ENCODE measurements around the gene SGPP2. TPM values are rescaled to one million over a fixed set of nuclear protein-coding genes. Genes with fewer than 3 reads are reported as not detected.

The SGPP2 gene
- polyA plus RNA-seq, 4 donors: 4.0 to 19.1 (median 8.1) TPM

- H3K9me3 ChIP-seq (ENCODE audit: control insufficient read depth in 2 of 2, insufficient read depth in 1 of 2, low read depth in 1 of 2, low read length in 1 of 2): no peaks in the 10 kb centered on the region
- FAIRE-seq (no peak), DNase-seq (no peak)
- H3K36me3 ChIP-seq (ENCODE audit: control insufficient read depth in 3 of 3, insufficient read depth in 2 of 3, low read depth in 1 of 3, low read length in 3 of 3): no peaks in the 10 kb centered on the region
- 78 to 86% (median 84%) methylated on average over 3 of the region's 3 CpGs for WGBS, 3 donors
- H3K4me3 ChIP-seq (ENCODE audit: low read depth in 1 of 3, low read length in 3 of 3): no peak overlapping the region
- H3K27me3 ChIP-seq (ENCODE audit: control insufficient read depth in 3 of 3, insufficient read depth in 3 of 3, low read length in 3 of 3): no peaks in the 10 kb centered on the region
- no peaks in the 10 kb centered on the region for H3K4me1 ChIP-seq (ENCODE audit: control insufficient read depth in 3 of 3, insufficient read depth in 2 of 3, low read depth in 1 of 3, low read length in 2 of 3)
- H3K27ac ChIP-seq (ENCODE audit: low read depth in 1 of 3, low read length in 2 of 3): no peak overlapping the region
Measured at GRCh38 chr2:222447131-222447530, 22.8 kb downstream of the SGPP2 start.

DNA sequence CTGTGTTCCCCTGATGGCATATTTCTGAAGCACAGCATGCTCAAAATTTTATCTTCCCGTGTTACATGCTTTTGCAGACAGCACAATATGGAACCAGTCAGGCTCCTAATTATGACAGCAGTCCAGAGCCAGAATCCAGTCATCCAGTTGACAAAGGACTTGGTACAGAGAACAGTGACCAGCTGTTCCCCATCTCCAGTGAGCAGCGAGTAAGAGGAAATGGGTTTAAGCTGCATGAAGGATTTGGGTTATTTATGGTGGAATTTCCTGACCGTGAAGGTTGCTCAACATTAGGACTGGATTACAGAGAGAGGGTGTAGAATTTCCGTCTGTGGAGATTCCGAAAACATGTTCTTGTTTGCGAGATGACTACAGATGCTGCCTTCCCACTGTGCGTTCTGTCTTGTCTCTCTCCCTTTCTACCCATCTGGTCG, 24.4 kb downstream of the SGPP2 start:
- FAIRE-seq (no peak), DNase-seq (peak in 1 of 2 donors; percentile 7)
- WGBS, 3 donors: 46 to 75% (median 63%) methylated on average over 8 of the region's 8 CpGs
- Histone ChIP-seq H3K4me1 (ENCODE audit: control insufficient read depth in 3 of 3, insufficient read depth in 2 of 3, low read depth in 1 of 3, low read length in 2 of 3) (no peaks in the 10 kb centered on the region), H3K4me3 (ENCODE audit: low read depth in 1 of 3, low read length in 3 of 3) (no peak overlapping the region), H3K27ac (ENCODE audit: low read depth in 1 of 3, low read length in 2 of 3) (no peak overlapping the region), H3K27me3 (ENCODE audit: control insufficient read depth in 3 of 3, insufficient read depth in 3 of 3, low read length in 3 of 3) (no peaks in the 10 kb centered on the region), H3K9me3 (ENCODE audit: control insufficient read depth in 2 of 2, insufficient read depth in 1 of 2, low read depth in 1 of 2, low read length in 1 of 2) (no peaks in the 10 kb centered on the region), H3K36me3 (ENCODE audit: control insufficient read depth in 3 of 3, insufficient read depth in 2 of 3, low read depth in 1 of 3, low read length in 3 of 3) (no peaks in the 10 kb centered on the region)

- Histone ChIP-seq H3K27ac (ENCODE audit: low read depth in 1 of 3, low read length in 2 of 3) (no peak overlapping the region), H3K9me3 (ENCODE audit: control insufficient read depth in 2 of 2, insufficient read depth in 1 of 2, low read depth in 1 of 2, low read length in 1 of 2) (no peaks in the 10 kb centered on the region), H3K27me3 (ENCODE audit: control insufficient read depth in 3 of 3, insufficient read depth in 3 of 3, low read length in 3 of 3) (no peaks in the 10 kb centered on the region), H3K36me3 (ENCODE audit: control insufficient read depth in 3 of 3, insufficient read depth in 2 of 3, low read depth in 1 of 3, low read length in 3 of 3) (no peaks in the 10 kb centered on the region), H3K4me1 (ENCODE audit: control insufficient read depth in 3 of 3, insufficient read depth in 2 of 3, low read depth in 1 of 3, low read length in 2 of 3) (no peaks in the 10 kb centered on the region), H3K4me3 (ENCODE audit: low read depth in 1 of 3, low read length in 3 of 3) (no peak overlapping the region)
- WGBS, 3 donors: 73 to 88% (median 80%) methylated on average over 2 of the region's 2 CpGs
- no peak for DNase-seq
- no peak for FAIRE-seq
Measured at GRCh38 chr2:222450021-222450420, 25.7 kb downstream of the SGPP2 start.

- Histone ChIP-seq H3K4me3 (ENCODE audit: low read depth in 1 of 3, low read length in 3 of 3) (no peak overlapping the region), H3K27me3 (ENCODE audit: control insufficient read depth in 3 of 3, insufficient read depth in 3 of 3, low read length in 3 of 3) (no peaks in the 10 kb centered on the region), H3K9me3 (ENCODE audit: control insufficient read depth in 2 of 2, insufficient read depth in 1 of 2, low read depth in 1 of 2, low read length in 1 of 2) (no peaks in the 10 kb centered on the region), H3K36me3 (ENCODE audit: control insufficient read depth in 3 of 3, insufficient read depth in 2 of 3, low read depth in 1 of 3, low read length in 3 of 3) (no peaks in the 10 kb centered on the region), H3K4me1 (ENCODE audit: control insufficient read depth in 3 of 3, insufficient read depth in 2 of 3, low read depth in 1 of 3, low read length in 2 of 3) (no peaks in the 10 kb centered on the region), H3K27ac (ENCODE audit: low read depth in 1 of 3, low read length in 2 of 3) (no peak overlapping the region)
- no peak for DNase-seq
- 68 to 87% (median 75%) methylated on average over 5 of the region's 5 CpGs for WGBS, 3 donors
- FAIRE-seq: no peak
Measured at GRCh38 chr2:222451224-222451674, 26.9 kb downstream of the SGPP2 start.

- FAIRE-seq: no peak
- Histone ChIP-seq H3K4me1 (ENCODE audit: control insufficient read depth in 3 of 3, insufficient read depth in 2 of 3, low read depth in 1 of 3, low read length in 2 of 3) (no peaks in the 10 kb centered on the region), H3K4me3 (ENCODE audit: low read depth in 1 of 3, low read length in 3 of 3) (no peak overlapping the region), H3K9me3 (ENCODE audit: control insufficient read depth in 2 of 2, insufficient read depth in 1 of 2, low read depth in 1 of 2, low read length in 1 of 2) (no peaks in the 10 kb centered on the region), H3K27ac (ENCODE audit: low read depth in 1 of 3, low read length in 2 of 3) (no peak overlapping the region), H3K27me3 (ENCODE audit: control insufficient read depth in 3 of 3, insufficient read depth in 3 of 3, low read length in 3 of 3) (no peaks in the 10 kb centered on the region), H3K36me3 (ENCODE audit: control insufficient read depth in 3 of 3, insufficient read depth in 2 of 3, low read depth in 1 of 3, low read length in 3 of 3) (no peaks in the 10 kb centered on the region)
- 66 to 90% (median 85%) methylated on average over 3 of the region's 3 CpGs for WGBS, 3 donors
- DNase-seq: no peak
Measured at GRCh38 chr2:222452422-222452950, 28.1 kb downstream of the SGPP2 start.

DNA sequence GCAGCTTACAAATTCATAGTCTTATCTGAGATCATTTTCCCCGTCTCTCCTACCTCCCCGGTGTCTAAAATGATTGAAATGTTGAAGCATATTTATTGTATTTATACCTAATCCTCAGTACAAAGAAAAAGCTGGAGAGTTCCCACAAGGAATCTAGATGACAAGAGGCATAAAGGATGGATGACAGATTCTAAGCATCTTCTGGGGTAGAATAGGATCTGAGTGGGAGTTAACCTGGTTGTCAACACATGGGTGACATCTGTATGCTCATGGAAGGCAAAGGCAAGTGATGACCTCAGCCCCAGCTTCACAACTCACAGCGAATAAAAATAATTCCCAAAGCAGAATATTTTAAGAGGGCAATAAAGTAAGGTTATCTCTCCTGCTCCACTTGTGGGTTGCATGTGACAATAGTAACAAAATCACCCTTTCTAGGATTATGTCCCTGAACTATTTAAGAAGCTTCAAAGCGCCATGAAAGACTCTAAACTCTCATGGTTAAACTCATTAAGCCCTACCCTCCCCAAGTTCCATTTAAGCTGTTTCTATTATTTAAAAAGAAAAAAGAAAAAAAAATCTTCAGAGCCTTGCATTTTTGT, 32.2 kb downstream of the SGPP2 start:
- FAIRE-seq (no peak), DNase-seq (no peak)
- no peak overlapping the region for H3K27ac ChIP-seq (ENCODE audit: low read depth in 1 of 3, low read length in 2 of 3)
- no peaks in the 10 kb centered on the region for H3K36me3 ChIP-seq (ENCODE audit: control insufficient read depth in 3 of 3, insufficient read depth in 2 of 3, low read depth in 1 of 3, low read length in 3 of 3)
- no peaks in the 10 kb centered on the region for H3K4me1 ChIP-seq (ENCODE audit: control insufficient read depth in 3 of 3, insufficient read depth in 2 of 3, low read depth in 1 of 3, low read length in 2 of 3)
- no peak overlapping the region for H3K4me3 ChIP-seq (ENCODE audit: low read depth in 1 of 3, low read length in 3 of 3)
- 90 to 96% (median 93%) methylated on average over 4 of the region's 4 CpGs for WGBS, 3 donors
- H3K27me3 ChIP-seq (ENCODE audit: control insufficient read depth in 3 of 3, insufficient read depth in 3 of 3, low read length in 3 of 3): no peaks in the 10 kb centered on the region
- H3K9me3 ChIP-seq (ENCODE audit: control insufficient read depth in 2 of 2, insufficient read depth in 1 of 2, low read depth in 1 of 2, low read length in 1 of 2): no peaks in the 10 kb centered on the region

GRCh38 chr2:222459983-222460382, 35.6 kb downstream of the SGPP2 start:
- H3K4me1 ChIP-seq (ENCODE audit: control insufficient read depth in 3 of 3, insufficient read depth in 2 of 3, low read depth in 1 of 3, low read length in 2 of 3): no peaks in the 10 kb centered on the region
- H3K27ac ChIP-seq (ENCODE audit: low read depth in 1 of 3, low read length in 2 of 3): no peak overlapping the region
- no peaks in the 10 kb centered on the region for H3K9me3 ChIP-seq (ENCODE audit: control insufficient read depth in 2 of 2, insufficient read depth in 1 of 2, low read depth in 1 of 2, low read length in 1 of 2)
- H3K36me3 ChIP-seq (ENCODE audit: control insufficient read depth in 3 of 3, insufficient read depth in 2 of 3, low read depth in 1 of 3, low read length in 3 of 3): no peaks in the 10 kb centered on the region
- WGBS, 3 donors: 94 to 97% (median 94%) methylated on average over 10 of the region's 10 CpGs
- DNase-seq: no peak
- FAIRE-seq: no peak
- H3K4me3 ChIP-seq (ENCODE audit: low read depth in 1 of 3, low read length in 3 of 3): no peak overlapping the region
- H3K27me3 ChIP-seq (ENCODE audit: control insufficient read depth in 3 of 3, insufficient read depth in 3 of 3, low read length in 3 of 3): no peaks in the 10 kb centered on the region

GRCh38 chr2:222465746-222466145, 41.4 kb downstream of the SGPP2 start:
- Histone ChIP-seq H3K27me3 (ENCODE audit: control insufficient read depth in 3 of 3, insufficient read depth in 3 of 3, low read length in 3 of 3) (no peaks in the 10 kb centered on the region), H3K9me3 (ENCODE audit: control insufficient read depth in 2 of 2, insufficient read depth in 1 of 2, low read depth in 1 of 2, low read length in 1 of 2) (no peaks in the 10 kb centered on the region), H3K4me1 (ENCODE audit: control insufficient read depth in 3 of 3, insufficient read depth in 2 of 3, low read depth in 1 of 3, low read length in 2 of 3) (no peaks in the 10 kb centered on the region), H3K36me3 (ENCODE audit: control insufficient read depth in 3 of 3, insufficient read depth in 2 of 3, low read depth in 1 of 3, low read length in 3 of 3) (no peaks in the 10 kb centered on the region), H3K27ac (ENCODE audit: low read depth in 1 of 3, low read length in 2 of 3) (no peak overlapping the region), H3K4me3 (ENCODE audit: low read depth in 1 of 3, low read length in 3 of 3) (no peak overlapping the region)
- 63 to 87% (median 74%) methylated on average over 3 of the region's 3 CpGs for WGBS, 3 donors
- DNase-seq: no peak
- no peak for FAIRE-seq

DNA sequence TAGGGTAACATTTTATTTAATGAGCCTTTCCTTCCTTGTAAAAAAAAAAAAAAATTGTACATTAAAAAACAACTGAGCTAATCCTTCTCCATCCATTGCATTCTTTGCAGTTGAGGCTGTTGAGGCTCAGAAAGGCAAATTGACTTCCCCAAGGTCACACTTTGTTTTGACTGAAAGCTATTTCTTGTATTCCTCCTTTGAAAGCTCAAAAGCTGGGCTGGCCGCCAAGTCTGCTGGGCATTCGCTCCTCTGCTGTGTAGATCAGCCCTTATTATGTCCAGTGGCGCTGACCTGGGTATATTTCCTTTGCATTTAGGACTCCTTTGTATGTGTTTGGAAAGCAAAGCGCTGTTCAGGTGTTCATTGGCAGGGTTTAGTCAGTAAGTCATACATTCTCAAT, 44.0 kb downstream of the SGPP2 start:
- WGBS, 3 donors: 81 to 85% (median 83%) methylated on average over 4 of the region's 4 CpGs

More for the DNA sequence above, 44.0 kb downstream of the SGPP2 start:
- Histone ChIP-seq H3K36me3 (ENCODE audit: control insufficient read depth in 3 of 3, insufficient read depth in 2 of 3, low read depth in 1 of 3, low read length in 3 of 3) (no peaks in the 10 kb centered on the region), H3K27me3 (ENCODE audit: control insufficient read depth in 3 of 3, insufficient read depth in 3 of 3, low read length in 3 of 3) (no peaks in the 10 kb centered on the region), H3K9me3 (ENCODE audit: control insufficient read depth in 2 of 2, insufficient read depth in 1 of 2, low read depth in 1 of 2, low read length in 1 of 2) (no peaks in the 10 kb centered on the region), H3K4me3 (ENCODE audit: low read depth in 1 of 3, low read length in 3 of 3) (no peak overlapping the region), H3K27ac (ENCODE audit: low read depth in 1 of 3, low read length in 2 of 3) (no peak overlapping the region), H3K4me1 (ENCODE audit: control insufficient read depth in 3 of 3, insufficient read depth in 2 of 3, low read depth in 1 of 3, low read length in 2 of 3) (no peaks in the 10 kb centered on the region)
- no peak for FAIRE-seq
- DNase-seq: no peak
